Left forelimb (tissue), 1 donor: ENCODE results near the gene DNAJB13.
"Not testable (repeated sequence)": the region's sequence is repeated elsewhere in the genome, so short reads cannot be mapped to it uniquely, and the experiment has no call there.

ENCODE experiments used
- DNase-seq: peaks from one replicate; pipeline ENCODE4 v3.0.0-alpha.2; 2018; ENCODE audit warnings: low spot score

The DNAJB13 gene

GRCh38 chr11:73950869-73951710, at the start of gene DNAJB13:
DNAJB13 (plus strand) TSS chr11:73951026; CDS start chr11:73951070, 44 bp downstream.
- DNase-seq: no peak

- DNase-seq: no peak
Observed at GRCh38 chr11:73902303-73902702, 48.5 kb upstream of the DNAJB13 start.

GRCh38 chr11:73907191-73907590, 43.6 kb upstream of the DNAJB13 start:
- no peak for DNase-seq

- DNase-seq: no peak
Observed at GRCh38 chr11:73912026-73912425, 38.8 kb upstream of the DNAJB13 start.

- no peak for DNase-seq
Observed at GRCh38 chr11:73913472-73913871, 37.4 kb upstream of the DNAJB13 start.

GRCh38 chr11:73914284-73914683, 36.5 kb upstream of the DNAJB13 start:
- DNase-seq: no peak

GRCh38 chr11:73916435-73916834, 34.4 kb upstream of the DNAJB13 start:
- DNase-seq: no peak

GRCh38 chr11:73921180-73921579, 29.6 kb upstream of the DNAJB13 start:
- DNase-seq: no peak

GRCh38 chr11:73929388-73929787, 21.4 kb upstream of the DNAJB13 start:
- DNase-seq: no peak

GRCh38 chr11:73931039-73931645, 19.7 kb upstream of the DNAJB13 start:
- no peak for DNase-seq

GRCh38 chr11:73931951-73932350, 18.9 kb upstream of the DNAJB13 start:
- DNase-seq: no peak

GRCh38 chr11:73932781-73933180, 18.0 kb upstream of the DNAJB13 start:
- no peak for DNase-seq

- not testable (repeated sequence) for DNase-seq
Observed at GRCh38 chr11:73936047-73936446, 14.8 kb upstream of the DNAJB13 start.

- no peak for DNase-seq
Observed at GRCh38 chr11:73939096-73939495, 11.7 kb upstream of the DNAJB13 start.

GRCh38 chr11:73940801-73941570, 9.8 kb upstream of the DNAJB13 start:
- no peak for DNase-seq

- no peak for DNase-seq
Observed at GRCh38 chr11:73942010-73942409, 8.8 kb upstream of the DNAJB13 start.

- no peak for DNase-seq
Observed at GRCh38 chr11:73944085-73944484, 6.7 kb upstream of the DNAJB13 start.

- DNase-seq: no peak
Observed at GRCh38 chr11:73944901-73945300, 5.9 kb upstream of the DNAJB13 start.

GRCh38 chr11:73945396-73945795, 5.4 kb upstream of the DNAJB13 start:
- no peak for DNase-seq

- no peak for DNase-seq
Observed at GRCh38 chr11:73946798-73947458, 3.9 kb upstream of the DNAJB13 start.

- DNase-seq: no peak
Observed at GRCh38 chr11:73949246-73949645, 1.6 kb upstream of the DNAJB13 start.

- DNase-seq: no peak
Observed at GRCh38 chr11:73949912-73950311, 914 bp upstream of the DNAJB13 start.
